B cell (primary cell): ENCODE data around the gene PNKD. TPM values are rescaled to one million over a fixed set of nuclear protein-coding genes. Genes with fewer than 3 reads are reported as not detected.
A peak's percentile ranks its signal among the peaks of the same experiment; 100 is the strongest.

ENCODE experiments used
- ATAC-seq: fragments of 200-7000 bp; cut with Tn5 transposase; one replicate; pipeline ENCODE4 v1.10.0; 2021; ENCODE audit warnings: low read depth, mild to moderate bottlenecking, moderate number of reproducible peaks, moderate library complexity
- CTCF ChIA-PET: fragments of 350-600 bp; sonication (Branson Sonifier 250); formaldehyde crosslinking; loops from one replicate; lab custom pipeline; 2021; ENCODE audit warnings: antibody characterized with exemption, inconsistent platforms; lab: Charles Lee
- POLR2A ChIA-PET: fragments of 350-600 bp; sonication (Branson Sonifier 250); formaldehyde crosslinking; loops from one replicate; lab custom pipeline; 2021; ENCODE audit warnings: antibody characterized with exemption; lab: Charles Lee
- DNase-seq: peaks from one replicate; pipeline ENCODE4 v3.0.0; 2013
- H2AFZ ChIP-seq: 2 replicates; pipeline ENCODE4 v1.6.1; 2012; ENCODE audit warnings: mild to moderate bottlenecking, low read depth, low read length; ENCODE audit not compliant: insufficient read depth, poor library complexity, severe bottlenecking
- H3K27ac ChIP-seq, 2 donors: 1 replicate in 1 of 2; 2 replicates in 1 of 2; pipeline ENCODE4 v1.5.1; 2012 to 2013; ENCODE audit warnings: low read length in 2 of 2, mild to moderate bottlenecking in 2 of 2, moderate library complexity in 1 of 2
- H3K27me3 ChIP-seq, 4 experiments: fragments of 200-600 bp in 1 of 4; sonication (generic) in 1 of 4; replicated peaks in 1 of 4; 1 replicate in 2 of 4; 2 replicates in 2 of 4; pipeline versions ENCODE4 v1.6.1 to v1.7.0; 2013 to 2016; ENCODE audit warnings: low read length in 3 of 4, mild to moderate bottlenecking in 2 of 4, mixed read lengths in 1 of 4, moderate library complexity in 1 of 4; ENCODE audit not compliant: insufficient read depth in 4 of 4, control insufficient read depth in 3 of 4; ENCODE audit errors: control extremely low read depth in 1 of 4
- H3K36me3 ChIP-seq, 2 experiments: replicated peaks in 1 of 2; 1 replicate in 1 of 2; 2 replicates in 1 of 2; pipeline versions ENCODE4 v1.6.1 to v1.7.1; 2013; ENCODE audit warnings: low read length in 1 of 2; ENCODE audit not compliant: insufficient read depth in 2 of 2, control insufficient read depth in 1 of 2; ENCODE audit errors: control extremely low read depth in 1 of 2, extremely low read depth in 1 of 2
- H3K4me1 ChIP-seq, 2 donors: fragments of 200-600 bp in 1 of 2; sonication (generic) in 1 of 2; 1 replicate in 1 of 2; 2 replicates in 1 of 2; pipeline versions ENCODE4 v1.5.1 to v1.6.1; 2013 to 2017; ENCODE audit warnings: low read length in 2 of 2; ENCODE audit not compliant: control insufficient read depth in 2 of 2, insufficient read depth in 2 of 2
- H3K4me2 ChIP-seq: replicated peaks from 2 replicates; pipeline ENCODE3; 2012; ENCODE audit warnings: mild to moderate bottlenecking, low read depth, low read length; ENCODE audit not compliant: poor library complexity, severe bottlenecking
- H3K4me3 ChIP-seq, 5 experiments: fragments of 200-600 bp in 1 of 5; sonication (generic) in 1 of 5; 1 replicate in 3 of 5; 2 replicates in 2 of 5; pipeline versions ENCODE4 v1.5.1 to v1.7.0; 2011 to 2016; ENCODE audit warnings: low read length in 4 of 5, mild to moderate bottlenecking in 4 of 5, low read depth in 2 of 5, control low read depth in 1 of 5, moderate library complexity in 1 of 5; ENCODE audit not compliant: insufficient read depth in 1 of 5; ENCODE audit errors: control extremely low read depth in 1 of 5, extremely low read depth in 1 of 5
- H3K79me2 ChIP-seq: fragments of 200-600 bp; sonication (generic); one replicate; pipeline ENCODE4 v1.6.0; 2016; ENCODE audit warnings: low read length; ENCODE audit not compliant: control insufficient read depth, insufficient read depth
- H3K9ac ChIP-seq: fragments of 200-600 bp; sonication (generic); 2 replicates; pipeline ENCODE4 v1.6.1; 2017; ENCODE audit warnings: mild to moderate bottlenecking, low read length, moderate library complexity
- H3K9me3 ChIP-seq, 3 donors: one replicate each; pipeline versions ENCODE4 v1.6.1 to v1.7.1; 2013; ENCODE audit warnings: low read length in 2 of 3; ENCODE audit not compliant: control insufficient read depth in 2 of 3, insufficient read depth in 1 of 3; ENCODE audit errors: control extremely low read depth in 1 of 3
- H4K20me1 ChIP-seq: 2 replicates; pipeline ENCODE4 v1.6.0; 2012; ENCODE audit warnings: mild to moderate bottlenecking, low read length; ENCODE audit not compliant: insufficient read depth, control insufficient read depth, poor library complexity, severe bottlenecking
- H3K27ac Mint-ChIP-seq: one replicate; pipeline ENCODE4 v1.8.0; 2021; ENCODE audit warnings: mixed read lengths
- H3K27me3 Mint-ChIP-seq: one replicate; pipeline ENCODE4 v1.8.0; 2021; ENCODE audit warnings: mixed read lengths
- H3K4me1 Mint-ChIP-seq: one replicate; pipeline ENCODE4 v1.8.0; 2021; ENCODE audit warnings: mixed read lengths
- H3K4me3 Mint-ChIP-seq: one replicate; pipeline ENCODE4 v1.8.0; 2021; ENCODE audit warnings: mixed read lengths
- H3K9me3 Mint-ChIP-seq: one replicate; pipeline ENCODE4 v1.8.0; 2022; ENCODE audit warnings: mixed read lengths; ENCODE audit not compliant: insufficient read depth
- CTCF ChIP-seq: fragments of 200-600 bp; IDR thresholded peaks from one replicate; pipeline ENCODE4 v1.8.0; 2022; ENCODE audit warnings: antibody characterized with exemption, mild to moderate bottlenecking
- EZH2 ChIP-seq: IDR thresholded peaks from 2 replicates; pipeline ENCODE4 v1.6.1; 2012; ENCODE audit warnings: borderline replicate concordance, low read depth, mild to moderate bottlenecking, moderate library complexity, low read length; ENCODE audit not compliant: insufficient read depth, poor library complexity, severe bottlenecking
- WGBS: methylation state at CpG from one replicate; pipeline ENCODE4 v1.1.5; 2013; ENCODE audit warnings: missing lambda C conversion rate; ENCODE audit not compliant: insufficient coverage; 5-methylcytosine and 5-hydroxymethylcytosine counted together
- intact Hi-C: fragments of 100-400 bp; cut with micrococcal nuclease; formaldehyde crosslinking; loops from one replicate; pipeline ENCODE4 v1.10.0; 2022
- polyA plus RNA-seq: library from polyadenylated mRNA; depleted of rRNA; stranded (reverse); fragments of >200 nt; gene quantifications from 2 replicates; pipeline ENCODE4 v1.2.3, GENCODE V29; 2012
- total RNA-seq, 2 donors: library from RNA; stranded (reverse); fragments of 120-200 nt in 1 of 2; gene quantifications; 1 replicate in 1 of 2; 2 replicates in 1 of 2; pipeline versions ENCODE4 v1.2.3 to v1.2.4, GENCODE V29; 2013 to 2022

Gene PNKD
- total and polyA plus RNA-seq, 2 donors (not counting 1 experiment from before 2014, with no cell fraction given), result 29.7 to 55.8 TPM

GRCh38 chr2:218389333-218390150, 119.2 kb downstream of the PNKD start:
- DNase-seq (no peak), ATAC-seq (no peak)
- 78% methylated on average over 15 of the region's 17 CpGs for WGBS
- peaks cover 2% of the 10 kb centered on the region for H3K27me3 Mint-ChIP-seq
- CTCF ChIA-PET, result no interaction called here
- intact Hi-C loops, result no loop called here
- H3K4me2 ChIP-seq, result no peak overlapping the region
- POLR2A ChIA-PET, result no interaction called here
- H3K36me3 ChIP-seq, result no peaks in the 10 kb centered on the region
- H3K79me2 ChIP-seq, result no peaks in the 10 kb centered on the region
- no peak overlapping the region for H3K9ac ChIP-seq
- H3K27me3 ChIP-seq, result peaks cover 0 to 16% (median 0%) of the 10 kb centered on the region in 4 experiments
- H3K9me3 Mint-ChIP-seq, result no peaks in the 10 kb centered on the region
- peaks cover 23% of the 10 kb centered on the region for H3K4me1 Mint-ChIP-seq
- TF ChIP-seq EZH2, result no peak
- no peaks in the 10 kb centered on the region for H4K20me1 ChIP-seq
- no peak overlapping the region for H3K4me3 ChIP-seq
- peak overlapping the region; percentile 4 for H3K27ac Mint-ChIP-seq
- H3K9me3 ChIP-seq, result peaks cover 0 to 5% (median 0%) of the 10 kb centered on the region in 3 donors
- no peak overlapping the region for H2AFZ ChIP-seq
- no peak overlapping the region for H3K27ac ChIP-seq
- H3K4me3 Mint-ChIP-seq, result no peak overlapping the region
- H3K4me1 ChIP-seq, result peaks cover 11 to 22% of the 10 kb centered on the region in 2 donors

- Mint-ChIP-seq H3K9me3 (no peaks in the 10 kb centered on the region), H3K4me3 (no peak overlapping the region), H3K27me3 (peaks cover 2% of the 10 kb centered on the region), H3K4me1 (peaks cover 31% of the 10 kb centered on the region), H3K27ac (no peak overlapping the region)
- Histone ChIP-seq H3K4me2 (no peak overlapping the region), H3K27me3 (peaks cover 0 to 16% (median 0%) of the 10 kb centered on the region in 4 experiments), H3K9me3 (peaks cover 0 to 5% (median 0%) of the 10 kb centered on the region in 3 donors), H3K9ac (no peak overlapping the region), H3K79me2 (no peaks in the 10 kb centered on the region), H3K27ac (no peak overlapping the region), H2AFZ (no peak overlapping the region), H3K36me3 (no peaks in the 10 kb centered on the region), H4K20me1 (no peaks in the 10 kb centered on the region), H3K4me3 (no peak overlapping the region), H3K4me1 (peaks cover 15 to 35% of the 10 kb centered on the region in 2 donors)
- no peak for ATAC-seq
- intact Hi-C loops, result no loop called here
- CTCF ChIA-PET, result interaction anchor here (6.3 kb wide), 1 partner anchor 89 kb away, joined by 42 read pairs; no protein-coding TSS in a partner anchor
- 95% methylated on average over 20 of the region's 23 CpGs for WGBS
- DNase-seq, result no peak
- POLR2A ChIA-PET, result interaction anchor here (0.7 kb wide), 1 partner anchor 120 kb away, joined by 3 read pairs; no protein-coding TSS in a partner anchor
- no peak for TF ChIP-seq EZH2
- no peak for TF ChIP-seq CTCF
Observed at GRCh38 chr2:218391202-218391601, 120.9 kb downstream of the PNKD start.
